ENCODE data around the gene IL4R. TPM values are rescaled to one million over a fixed set of nuclear protein-coding genes. Genes with fewer than 3 reads are reported as not detected.

Gene IL4R
- total RNA-seq, 2 donors from 2014 or later, result 11.9 to 35.5 TPM

- DNase-seq (ENCODE audit: low spot score), result no peak
- no peak for TF ChIP-seq CTCF (IDR thresholded peaks at IDR 0.05)
- Histone ChIP-seq H3K36me3 (peaks cover 14% of the 10 kb centered on the region), H3K4me1 (peaks cover 0 to 13% of the 10 kb centered on the region in 2 donors), H3K27ac (peak overlapping the region; percentile 58 to 64), H3K9me3 (no peaks in the 10 kb centered on the region), H3K27me3 (no peaks in the 10 kb centered on the region), H3K4me3 (peak overlapping the region in 1 of 2 donors; percentile 27)
These were observed 53.1 kb downstream of the IL4R start for GRCh38 chr16:27366687-27367460.

GRCh38 chr16:27367461-27368357 lies 53.9 kb downstream of the IL4R start:
- Histone ChIP-seq H3K27ac (peak overlapping the region; percentile 58 to 64), H3K36me3 (peaks cover 10% of the 10 kb centered on the region), H3K27me3 (no peaks in the 10 kb centered on the region), H3K4me1 (peaks cover 0 to 13% of the 10 kb centered on the region in 2 donors), H3K4me3 (peak overlapping the region; percentile 7 to 27), H3K9me3 (no peaks in the 10 kb centered on the region)
- peak; percentile 53 to 89 for TF ChIP-seq CTCF (IDR thresholded peaks at IDR 0.05)
- peak; percentile 92 for DNase-seq (ENCODE audit: low spot score)

- no peaks in the 10 kb centered on the region for H3K27me3 ChIP-seq
- H3K27ac ChIP-seq, result no peak overlapping the region
- no peak for DNase-seq (ENCODE audit: low spot score)
- no peaks in the 10 kb centered on the region for H3K9me3 ChIP-seq
- peaks cover 0 to 13% of the 10 kb centered on the region in 2 donors for H3K4me1 ChIP-seq
- peaks cover 6% of the 10 kb centered on the region for H3K36me3 ChIP-seq
- peak in 1 of 2 donors; percentile 8 for TF ChIP-seq CTCF (IDR thresholded peaks at IDR 0.05)
- no peak overlapping the region for H3K4me3 ChIP-seq
These were observed 54.6 kb downstream of the IL4R start for GRCh38 chr16:27368358-27368722.

GRCh38 chr16:27369806-27370205 lies 56.0 kb downstream of the IL4R start:
- no peaks in the 10 kb centered on the region for H3K36me3 ChIP-seq
- no peaks in the 10 kb centered on the region for H3K9me3 ChIP-seq
- no peaks in the 10 kb centered on the region for H3K27me3 ChIP-seq
- H3K4me1 ChIP-seq, result peaks cover 0 to 16% of the 10 kb centered on the region in 2 donors
- no peak overlapping the region for H3K4me3 ChIP-seq
- no peak overlapping the region for H3K27ac ChIP-seq
- DNase-seq (ENCODE audit: low spot score), result no peak
- TF ChIP-seq CTCF (IDR thresholded peaks at IDR 0.05), result no peak

- Histone ChIP-seq H3K27ac (no peak overlapping the region), H3K36me3 (no peaks in the 10 kb centered on the region), H3K4me1 (peaks cover 0 to 17% of the 10 kb centered on the region in 2 donors), H3K27me3 (no peaks in the 10 kb centered on the region), H3K9me3 (no peaks in the 10 kb centered on the region), H3K4me3 (no peak overlapping the region)
- DNase-seq (ENCODE audit: low spot score), result no peak
- TF ChIP-seq CTCF (IDR thresholded peaks at IDR 0.05), result no peak
These were observed 56.5 kb downstream of the IL4R start for GRCh38 chr16:27370318-27370717.

Measured in right atrium auricular region (tissue), 2 donors.